ENCODE results near the gene RTN4R. TPM values are rescaled to one million over a fixed set of nuclear protein-coding genes. Genes with fewer than 3 reads are reported as not detected.

RTN4R gene
- total RNA-seq, 4 donors from 2014 or later, result 2.5 to 6.9 (median 3.6) TPM

DNA sequence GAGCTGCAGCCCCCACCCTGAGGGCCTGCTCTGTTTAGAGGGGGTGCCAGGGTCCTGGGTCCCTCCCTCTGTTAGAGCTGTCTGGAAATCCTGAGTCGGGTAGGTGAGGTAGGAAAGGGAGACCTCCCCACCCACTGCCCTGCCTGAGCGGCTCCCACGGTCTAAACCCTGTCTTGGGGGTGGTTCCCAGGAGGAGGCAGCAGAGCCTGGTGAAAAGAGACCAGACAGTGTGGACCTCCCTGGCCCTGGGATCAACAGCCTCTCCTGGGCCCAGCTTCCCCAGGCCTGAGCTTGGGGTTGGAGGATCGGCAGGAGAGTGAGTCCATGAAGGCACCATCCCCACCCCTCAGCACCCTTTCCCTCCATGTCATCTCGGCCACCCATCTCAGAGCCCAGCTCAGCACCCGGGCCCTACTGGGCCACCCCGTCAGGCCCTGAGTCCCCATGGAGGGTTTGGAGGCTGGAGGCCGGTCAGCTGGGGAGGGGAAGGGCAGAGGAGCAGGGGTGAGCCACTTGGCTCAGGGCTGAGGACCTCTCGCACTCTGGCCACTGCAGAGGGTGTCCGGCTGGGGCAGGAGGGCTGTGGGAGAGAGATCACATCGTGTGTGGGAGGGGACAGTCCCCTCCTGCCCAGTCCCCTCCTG is 37.2 kb downstream of the RTN4R start:
- Histone ChIP-seq H3K36me3 (no peaks in the 10 kb centered on the region), H3K4me3 (no peak overlapping the region), H3K27me3 (peaks cover 0 to 7% of the 10 kb centered on the region in 2 donors), H3K27ac (no peak overlapping the region), H3K9me3 (no peaks in the 10 kb centered on the region), H3K4me1 (peaks cover 0 to 10% (median 0%) of the 10 kb centered on the region in 4 donors)
- no peak for TF ChIP-seq EP300 (IDR thresholded peaks at IDR 0.05)
- TF ChIP-seq, protein P1, sequence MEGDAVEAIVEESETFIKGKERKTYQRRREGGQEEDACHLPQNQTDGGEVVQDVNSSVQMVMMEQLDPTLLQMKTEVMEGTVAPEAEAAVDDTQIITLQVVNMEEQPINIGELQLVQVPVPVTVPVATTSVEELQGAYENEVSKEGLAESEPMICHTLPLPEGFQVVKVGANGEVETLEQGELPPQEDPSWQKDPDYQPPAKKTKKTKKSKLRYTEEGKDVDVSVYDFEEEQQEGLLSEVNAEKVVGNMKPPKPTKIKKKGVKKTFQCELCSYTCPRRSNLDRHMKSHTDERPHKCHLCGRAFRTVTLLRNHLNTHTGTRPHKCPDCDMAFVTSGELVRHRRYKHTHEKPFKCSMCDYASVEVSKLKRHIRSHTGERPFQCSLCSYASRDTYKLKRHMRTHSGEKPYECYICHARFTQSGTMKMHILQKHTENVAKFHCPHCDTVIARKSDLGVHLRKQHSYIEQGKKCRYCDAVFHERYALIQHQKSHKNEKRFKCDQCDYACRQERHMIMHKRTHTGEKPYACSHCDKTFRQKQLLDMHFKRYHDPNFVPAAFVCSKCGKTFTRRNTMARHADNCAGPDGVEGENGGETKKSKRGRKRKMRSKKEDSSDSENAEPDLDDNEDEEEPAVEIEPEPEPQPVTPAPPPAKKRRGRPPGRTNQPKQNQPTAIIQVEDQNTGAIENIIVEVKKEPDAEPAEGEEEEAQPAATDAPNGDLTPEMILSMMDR (IDR thresholded peaks at IDR 0.05), result no peak
- no peak for TF ChIP-seq POLR2A (IDR thresholded peaks at IDR 0.05)
- DNase-seq (ENCODE audit: low spot score in 2 of 2), result no peak
- WGBS, 2 donors, result 60 to 90% methylated on average over 11 of the region's 11 CpGs

DNA sequence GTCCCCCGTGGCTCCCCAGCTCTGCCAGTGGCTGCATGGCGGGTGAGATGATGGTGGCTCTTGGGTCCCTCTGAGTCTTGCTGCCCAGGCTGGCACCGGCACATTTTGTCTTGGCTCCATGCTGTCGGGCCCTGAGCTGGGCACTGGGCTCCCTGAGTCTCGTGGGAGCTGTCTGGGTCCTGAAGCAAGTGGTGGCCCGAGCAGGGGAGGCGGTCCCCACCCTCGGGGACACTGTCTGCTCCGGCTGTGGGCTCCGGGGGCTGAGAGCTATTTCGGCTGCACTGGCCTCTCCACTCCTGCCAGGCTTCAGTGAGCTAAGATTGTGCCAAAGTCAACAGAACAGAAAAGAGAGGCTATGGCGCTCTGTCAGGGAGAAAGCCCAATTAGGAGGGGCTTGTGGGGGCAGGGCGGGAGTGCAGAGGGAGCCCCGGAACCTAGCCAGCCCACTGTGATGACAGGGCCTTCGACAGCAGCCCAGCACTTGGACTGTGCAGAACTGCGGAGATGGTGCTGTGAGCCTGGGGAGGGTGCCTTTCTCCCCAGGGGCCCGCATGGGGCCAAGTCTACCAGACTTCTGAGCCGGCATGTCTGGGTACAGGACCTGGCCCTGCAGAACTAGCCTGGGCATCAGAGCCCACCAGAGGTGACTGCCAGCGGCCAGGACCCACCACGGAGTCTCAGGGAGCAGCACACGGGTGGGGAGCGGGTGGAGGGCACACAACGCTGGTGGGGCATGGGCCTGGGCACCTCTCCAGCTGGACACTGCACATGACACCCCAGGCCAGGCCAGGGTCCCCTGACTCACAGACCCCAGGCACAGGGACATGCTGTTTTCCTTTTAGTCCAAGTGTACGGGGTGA is 38.0 kb downstream of the RTN4R start:
- Histone ChIP-seq H3K4me3 (no peak overlapping the region), H3K36me3 (no peaks in the 10 kb centered on the region), H3K4me1 (peaks cover 0 to 10% (median 0%) of the 10 kb centered on the region in 4 donors), H3K9me3 (no peaks in the 10 kb centered on the region), H3K27ac (no peak overlapping the region), H3K27me3 (peaks cover 0 to 7% of the 10 kb centered on the region in 2 donors)
- 44 to 45% methylated on average over 11 to 20 of the region's 24 CpGs for WGBS, 2 donors
- DNase-seq (ENCODE audit: low spot score in 2 of 2), result no peak
- TF ChIP-seq, protein P1 (IDR thresholded peaks at IDR 0.05), result no peak
- no peak for TF ChIP-seq EP300 (IDR thresholded peaks at IDR 0.05)
- TF ChIP-seq POLR2A (IDR thresholded peaks at IDR 0.05), result no peak

DNA sequence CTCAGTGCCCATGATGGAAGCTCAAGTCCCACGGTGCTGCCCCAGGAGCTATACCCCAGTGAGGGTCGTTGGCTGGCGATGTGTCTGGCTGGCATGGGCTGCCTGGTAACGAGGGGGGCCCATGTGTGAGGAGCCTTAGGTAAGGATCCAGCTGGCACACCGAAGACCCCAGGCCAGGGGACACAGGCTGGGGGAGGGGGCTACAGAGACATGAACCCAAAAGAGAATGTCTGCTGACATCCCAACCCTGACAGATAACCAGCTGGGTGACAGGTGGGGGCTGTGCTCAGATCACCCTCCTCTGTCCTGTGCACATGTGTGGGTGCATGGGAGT is 39.2 kb downstream of the RTN4R start:
- Histone ChIP-seq H3K36me3 (no peaks in the 10 kb centered on the region), H3K27me3 (peaks cover 0 to 7% of the 10 kb centered on the region in 2 donors), H3K9me3 (no peaks in the 10 kb centered on the region), H3K4me3 (no peak overlapping the region), H3K4me1 (peaks cover 0 to 10% (median 0%) of the 10 kb centered on the region in 4 donors), H3K27ac (no peak overlapping the region)
- TF ChIP-seq, protein P1 (IDR thresholded peaks at IDR 0.05), result no peak
- TF ChIP-seq EP300 (IDR thresholded peaks at IDR 0.05) (no peak), POLR2A (IDR thresholded peaks at IDR 0.05) (no peak)
- no peak for DNase-seq (ENCODE audit: low spot score in 2 of 2)
- 92 to 94% methylated on average over 2 to 5 of the region's 5 CpGs for WGBS, 2 donors

DNA sequence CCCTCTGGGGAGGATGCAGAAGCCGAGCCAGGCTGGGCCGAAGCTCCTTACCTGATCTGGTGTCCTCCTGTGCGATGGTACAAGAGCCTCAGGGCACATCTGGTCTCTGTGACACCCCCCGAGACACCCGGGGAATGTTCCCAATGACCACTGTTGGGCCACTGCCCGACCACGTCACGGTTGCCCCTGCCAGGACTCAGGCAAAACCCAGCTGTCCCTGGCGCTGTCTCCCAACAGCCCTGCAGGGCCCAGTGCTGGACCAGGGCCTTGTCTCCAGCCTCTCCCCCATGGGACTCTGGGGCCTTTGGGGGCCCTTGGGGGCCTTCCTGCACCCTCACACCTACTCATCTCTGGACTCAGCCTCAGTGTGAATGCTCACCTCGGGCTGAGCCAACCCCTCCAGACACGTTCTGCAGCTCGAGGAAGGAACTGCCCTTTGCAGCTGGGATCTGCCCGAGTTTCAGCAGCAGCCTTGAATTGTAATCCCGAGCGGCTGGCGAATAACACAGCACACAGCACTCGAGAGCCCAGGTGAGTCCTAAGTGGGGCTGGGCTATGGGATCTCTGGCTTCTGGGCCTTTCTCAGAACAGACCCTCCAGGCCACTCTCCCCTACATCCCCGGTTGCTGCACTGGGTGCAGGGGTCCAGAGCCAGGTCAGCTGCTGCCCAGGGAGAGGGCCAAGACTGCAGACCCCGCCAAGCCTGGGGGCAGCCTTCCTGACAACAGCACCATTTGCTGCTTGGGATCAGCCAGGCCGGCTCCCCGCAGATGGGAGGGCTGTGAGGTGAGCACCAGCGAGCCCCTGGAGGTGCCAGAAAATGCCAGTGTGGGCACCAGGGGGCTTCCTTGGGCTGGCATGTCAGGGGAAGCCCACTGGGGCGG is 39.8 kb downstream of the RTN4R start:
- TF ChIP-seq, protein P1 (IDR thresholded peaks at IDR 0.05), result no peak
- TF ChIP-seq POLR2A (IDR thresholded peaks at IDR 0.05), result no peak
- no peak for TF ChIP-seq EP300 (IDR thresholded peaks at IDR 0.05)
- WGBS, 2 donors, result 81 to 91% methylated on average over 9 to 20 of the region's 23 CpGs
- H3K4me3 ChIP-seq, result no peak overlapping the region
- peaks cover 0 to 7% of the 10 kb centered on the region in 2 donors for H3K27me3 ChIP-seq
- no peaks in the 10 kb centered on the region for H3K9me3 ChIP-seq
- H3K36me3 ChIP-seq, result no peaks in the 10 kb centered on the region
- no peak for DNase-seq (ENCODE audit: low spot score in 2 of 2)
- no peak overlapping the region for H3K27ac ChIP-seq
- H3K4me1 ChIP-seq, result peaks cover 0 to 10% (median 0%) of the 10 kb centered on the region in 4 donors

Measured in tibial nerve (tissue), 4 donors.